HCT116 (cell line): ENCODE measurements around the gene PRRT1B.

Experiments
- CEBPB ChIP-seq: IDR thresholded peaks from 2 replicates; pipeline ENCODE4 v1.6.1; 2012; ENCODE audit warnings: low read depth
- FOSL1 ChIP-seq: IDR thresholded peaks from 2 replicates; pipeline ENCODE4 v1.6.1; 2012; ENCODE audit warnings: low read depth
- POLR2A ChIP-seq: IDR thresholded peaks from 2 replicates; pipeline ENCODE4 v1.7.0; 2011; ENCODE audit warnings: borderline replicate concordance; ENCODE audit not compliant: insufficient read depth, insufficient read length; ENCODE audit errors: extremely low read depth
- SP1 ChIP-seq: IDR thresholded peaks from 2 replicates; pipeline ENCODE4 v1.6.1; 2012; ENCODE audit warnings: low read depth
- YY1 ChIP-seq: IDR thresholded peaks from 2 replicates; pipeline ENCODE4 v1.6.1; 2011; ENCODE audit warnings: low read length, low read depth, moderate library complexity, mild to moderate bottlenecking; ENCODE audit not compliant: insufficient replicate concordance; ENCODE audit errors: extremely low read depth
- ZFX ChIP-seq: fragments of 450-650 bp; IDR thresholded peaks from 2 replicates; pipeline ENCODE4 v1.6.1; 2017
- TF ChIP-seq, protein P1 (sequence below), 3 experiments: fragments of 200-600 bp in 1 of 3; sonication (generic) in 1 of 3; IDR thresholded peaks in 2 of 3; conservative IDR thresholded peaks in 1 of 3; 2 replicates each; pipeline ENCODE4 v1.5.1; 2012 to 2017; ENCODE audit warnings: low read depth in 2 of 3, low read length in 2 of 3, antibody characterized with exemption in 1 of 3, borderline replicate concordance in 1 of 3, control low read depth in 1 of 3, mild to moderate bottlenecking in 1 of 3, mixed read lengths in 1 of 3, mixed run types in 1 of 3, moderate library complexity in 1 of 3; ENCODE audit not compliant: insufficient read depth in 1 of 3
- TF ChIP-seq, protein P2 (sequence below): IDR thresholded peaks from 2 replicates; pipeline ENCODE4 v1.6.1; 2012; ENCODE audit warnings: low read depth

GRCh38 chr9:131562032-131562959, 17.0 kb downstream of the PRRT1B start:
- TF ChIP-seq POLR2A (no peak), YY1 (no peak), CEBPB (no peak), SP1 (no peak), FOSL1 (no peak), ZFX (no peak)
- TF ChIP-seq, protein P1, sequence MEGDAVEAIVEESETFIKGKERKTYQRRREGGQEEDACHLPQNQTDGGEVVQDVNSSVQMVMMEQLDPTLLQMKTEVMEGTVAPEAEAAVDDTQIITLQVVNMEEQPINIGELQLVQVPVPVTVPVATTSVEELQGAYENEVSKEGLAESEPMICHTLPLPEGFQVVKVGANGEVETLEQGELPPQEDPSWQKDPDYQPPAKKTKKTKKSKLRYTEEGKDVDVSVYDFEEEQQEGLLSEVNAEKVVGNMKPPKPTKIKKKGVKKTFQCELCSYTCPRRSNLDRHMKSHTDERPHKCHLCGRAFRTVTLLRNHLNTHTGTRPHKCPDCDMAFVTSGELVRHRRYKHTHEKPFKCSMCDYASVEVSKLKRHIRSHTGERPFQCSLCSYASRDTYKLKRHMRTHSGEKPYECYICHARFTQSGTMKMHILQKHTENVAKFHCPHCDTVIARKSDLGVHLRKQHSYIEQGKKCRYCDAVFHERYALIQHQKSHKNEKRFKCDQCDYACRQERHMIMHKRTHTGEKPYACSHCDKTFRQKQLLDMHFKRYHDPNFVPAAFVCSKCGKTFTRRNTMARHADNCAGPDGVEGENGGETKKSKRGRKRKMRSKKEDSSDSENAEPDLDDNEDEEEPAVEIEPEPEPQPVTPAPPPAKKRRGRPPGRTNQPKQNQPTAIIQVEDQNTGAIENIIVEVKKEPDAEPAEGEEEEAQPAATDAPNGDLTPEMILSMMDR (IDR thresholded peaks at IDR 0.05 in 2 of 3, conservative IDR thresholded peaks at IDR 0.05 in 1 of 3; ENCODE audit: borderline replicate concordance in 1 of 3, insufficient read depth in 1 of 3, low read depth in 2 of 3, low read length in 2 of 3) = no peak
- TF ChIP-seq, protein P2, sequence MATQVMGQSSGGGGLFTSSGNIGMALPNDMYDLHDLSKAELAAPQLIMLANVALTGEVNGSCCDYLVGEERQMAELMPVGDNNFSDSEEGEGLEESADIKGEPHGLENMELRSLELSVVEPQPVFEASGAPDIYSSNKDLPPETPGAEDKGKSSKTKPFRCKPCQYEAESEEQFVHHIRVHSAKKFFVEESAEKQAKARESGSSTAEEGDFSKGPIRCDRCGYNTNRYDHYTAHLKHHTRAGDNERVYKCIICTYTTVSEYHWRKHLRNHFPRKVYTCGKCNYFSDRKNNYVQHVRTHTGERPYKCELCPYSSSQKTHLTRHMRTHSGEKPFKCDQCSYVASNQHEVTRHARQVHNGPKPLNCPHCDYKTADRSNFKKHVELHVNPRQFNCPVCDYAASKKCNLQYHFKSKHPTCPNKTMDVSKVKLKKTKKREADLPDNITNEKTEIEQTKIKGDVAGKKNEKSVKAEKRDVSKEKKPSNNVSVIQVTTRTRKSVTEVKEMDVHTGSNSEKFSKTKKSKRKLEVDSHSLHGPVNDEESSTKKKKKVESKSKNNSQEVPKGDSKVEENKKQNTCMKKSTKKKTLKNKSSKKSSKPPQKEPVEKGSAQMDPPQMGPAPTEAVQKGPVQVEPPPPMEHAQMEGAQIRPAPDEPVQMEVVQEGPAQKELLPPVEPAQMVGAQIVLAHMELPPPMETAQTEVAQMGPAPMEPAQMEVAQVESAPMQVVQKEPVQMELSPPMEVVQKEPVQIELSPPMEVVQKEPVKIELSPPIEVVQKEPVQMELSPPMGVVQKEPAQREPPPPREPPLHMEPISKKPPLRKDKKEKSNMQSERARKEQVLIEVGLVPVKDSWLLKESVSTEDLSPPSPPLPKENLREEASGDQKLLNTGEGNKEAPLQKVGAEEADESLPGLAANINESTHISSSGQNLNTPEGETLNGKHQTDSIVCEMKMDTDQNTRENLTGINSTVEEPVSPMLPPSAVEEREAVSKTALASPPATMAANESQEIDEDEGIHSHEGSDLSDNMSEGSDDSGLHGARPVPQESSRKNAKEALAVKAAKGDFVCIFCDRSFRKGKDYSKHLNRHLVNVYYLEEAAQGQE = no peak
